H1 (cell line): ENCODE data around the gene CPED1. TPM values are rescaled to one million over a fixed set of nuclear protein-coding genes. Genes with fewer than 3 reads are reported as not detected.

Experiments used
- CTCF ChIA-PET: fragments of 300-600 bp; sonication (Branson Sonifier 250); formaldehyde crosslinking; loops from one replicate; lab custom pipeline; 2021; ENCODE audit not compliant: partially characterized antibody; lab: Charles Lee
- POLR2A ChIA-PET: fragments of 300-600 bp; sonication (Branson Sonifier 250); formaldehyde crosslinking; loops from one replicate; lab custom pipeline; 2021; ENCODE audit warnings: inconsistent platforms; ENCODE audit not compliant: partially characterized antibody; lab: Charles Lee
- DNase-seq, 2 experiments: peaks; one replicate each; pipeline versions ENCODE4 v3.0.0 to v3.0.0-alpha.2; 2010 to 2022; ENCODE audit warnings: low spot score in 2 of 2, low read depth in 1 of 2, mixed read lengths in 1 of 2
- FAIRE-seq: peaks from 2 replicates; lab custom pipeline; 2011; peaks lifted over from hg19 to GRCh38; lab: Jason Lieb, UNC
- H2AFZ ChIP-seq: 2 replicates; pipeline ENCODE4 v1.8.1; 2012; ENCODE audit warnings: low read length, inconsistent platforms
- H2AK5ac ChIP-seq: 2 replicates; pipeline ENCODE4 v1.6.1; 2013; ENCODE audit warnings: low read depth, low read length
- H2BK120ac ChIP-seq: replicated peaks from 2 replicates; pipeline ENCODE3; 2013; ENCODE audit warnings: low read depth, low read length, inconsistent platforms
- H2BK12ac ChIP-seq: 2 replicates; pipeline ENCODE4 v1.6.1; 2013; ENCODE audit warnings: low read depth, low read length
- H2BK15ac ChIP-seq: 2 replicates; pipeline ENCODE4 v1.6.1; 2013; ENCODE audit warnings: low read length
- H2BK20ac ChIP-seq: 2 replicates; pipeline ENCODE4 v1.6.1; 2013; ENCODE audit warnings: low read length
- H2BK5ac ChIP-seq: 2 replicates; pipeline ENCODE4 v1.6.1; 2013; ENCODE audit warnings: low read depth, low read length
- H3K14ac ChIP-seq: 2 replicates; pipeline ENCODE4 v1.6.1; 2013; ENCODE audit warnings: inconsistent platforms; ENCODE audit not compliant: insufficient read length
- H3K18ac ChIP-seq: 2 replicates; pipeline ENCODE4 v1.6.1; 2013; ENCODE audit warnings: low read length; ENCODE audit errors: extremely low read depth
- H3K23ac ChIP-seq: 2 replicates; pipeline ENCODE4 v1.6.1; 2013; ENCODE audit warnings: inconsistent platforms; ENCODE audit not compliant: insufficient read length
- H3K23me2 ChIP-seq: 2 replicates; pipeline ENCODE4 v1.6.1; 2013; ENCODE audit warnings: low read depth, low read length
- H3K27ac ChIP-seq: 2 replicates; pipeline ENCODE4 v1.6.1; 2011; ENCODE audit warnings: low read depth, low read length, inconsistent platforms
- H3K27me3 ChIP-seq, 4 experiments: replicated peaks in 1 of 4; 1 replicate in 1 of 4; 2 replicates in 3 of 4; pipeline versions ENCODE4 v1.6.1 to v1.8.1; 2011 to 2013; ENCODE audit warnings: low read length in 3 of 4, mild to moderate bottlenecking in 3 of 4, inconsistent platforms in 2 of 4, mixed read lengths in 2 of 4, moderate library complexity in 1 of 4; ENCODE audit not compliant: control insufficient read depth in 3 of 4, insufficient read depth in 3 of 4; ENCODE audit errors: extremely low read depth in 1 of 4
- H3K36me3 ChIP-seq, 4 experiments: 2 replicates each; pipeline versions ENCODE4 v1.6.1 to v1.8.1; 2011 to 2013; ENCODE audit warnings: mild to moderate bottlenecking in 4 of 4, low read length in 3 of 4, moderate library complexity in 2 of 4, control low read depth in 1 of 4, inconsistent platforms in 1 of 4; ENCODE audit not compliant: insufficient read depth in 4 of 4, control insufficient read depth in 2 of 4
- H3K4ac ChIP-seq: replicated peaks from 2 replicates; pipeline ENCODE3; 2013; ENCODE audit warnings: low read length, low read depth, mixed read lengths, inconsistent platforms; ENCODE audit not compliant: insufficient read length
- H3K4me1 ChIP-seq, 4 experiments: replicated peaks in 1 of 4; 1 replicate in 1 of 4; 2 replicates in 3 of 4; pipeline versions ENCODE4 v1.6.1 to v1.8.1; 2011 to 2013; ENCODE audit warnings: low read length in 3 of 4, inconsistent platforms in 2 of 4, mixed read lengths in 1 of 4; ENCODE audit not compliant: insufficient read depth in 4 of 4, control insufficient read depth in 3 of 4
- H3K4me2 ChIP-seq, 2 experiments: 2 replicates each; pipeline versions ENCODE4 v1.6.1 to v1.8.1; 2011 to 2013; ENCODE audit warnings: low read depth in 2 of 2, low read length in 2 of 2, control low read depth in 1 of 2, inconsistent platforms in 1 of 2, mild to moderate bottlenecking in 1 of 2; ENCODE audit not compliant: insufficient read depth in 1 of 2
- H3K4me3 ChIP-seq, 4 experiments: fragments of 200-600, 300-600 bp in 1 of 4; sonication (generic), shearing (Covaris generic), sonication (Bioruptor Twin) in 1 of 4; 2 replicates each; pipeline versions ENCODE4 v1.5.1 to v1.8.1; 2011 to 2016; ENCODE audit warnings: low read length in 4 of 4, low read depth in 3 of 4, control low read depth in 2 of 4, inconsistent platforms in 2 of 4, mild to moderate bottlenecking in 2 of 4, mixed read lengths in 1 of 4, moderate library complexity in 1 of 4; ENCODE audit not compliant: insufficient read depth in 2 of 4; ENCODE audit errors: extremely low read depth in 1 of 4
- H3K56ac ChIP-seq: replicated peaks from 2 replicates; pipeline ENCODE3; 2013; ENCODE audit warnings: low read depth, mild to moderate bottlenecking, mixed read lengths, low read length, inconsistent platforms; ENCODE audit not compliant: insufficient read length
- H3K79me1 ChIP-seq: 2 replicates; pipeline ENCODE4 v1.6.1; 2013; ENCODE audit warnings: low read depth, low read length, control low read depth
- H3K79me2 ChIP-seq, 2 experiments: 2 replicates each; pipeline versions ENCODE4 v1.6.1 to v1.8.1; 2012 to 2013; ENCODE audit warnings: low read length in 2 of 2, mild to moderate bottlenecking in 2 of 2, inconsistent platforms in 1 of 2; ENCODE audit not compliant: insufficient read depth in 2 of 2, control insufficient read depth in 1 of 2
- H3K9ac ChIP-seq, 4 experiments: replicated peaks in 1 of 4; 1 replicate in 1 of 4; 2 replicates in 3 of 4; pipeline versions ENCODE4 v1.6.1 to v1.8.1; 2011 to 2013; ENCODE audit warnings: low read depth in 3 of 4, low read length in 3 of 4, control low read depth in 2 of 4, mild to moderate bottlenecking in 2 of 4, moderate library complexity in 2 of 4, inconsistent platforms in 1 of 4; ENCODE audit errors: extremely low read depth in 1 of 4
- H3K9me3 ChIP-seq, 2 experiments: 2 replicates each; pipeline versions ENCODE4 v1.6.1 to v1.8.1; 2012 to 2013; ENCODE audit warnings: mild to moderate bottlenecking in 2 of 2, moderate library complexity in 2 of 2, control low read depth in 1 of 2, inconsistent platforms in 1 of 2, low read depth in 1 of 2, low read length in 1 of 2, mixed read lengths in 1 of 2; ENCODE audit not compliant: insufficient read depth in 2 of 2
- H4K20me1 ChIP-seq, 2 experiments: replicated peaks in 1 of 2; 2 replicates each; pipeline versions ENCODE3 to v1.8.1; 2011 to 2013; ENCODE audit warnings: inconsistent platforms in 2 of 2, low read length in 2 of 2, mild to moderate bottlenecking in 1 of 2; ENCODE audit not compliant: insufficient read depth in 2 of 2, control insufficient read depth in 1 of 2
- H4K5ac ChIP-seq: 2 replicates; pipeline ENCODE4 v1.6.1; 2013; ENCODE audit warnings: low read length, low read depth, mixed read lengths, inconsistent platforms; ENCODE audit not compliant: insufficient read length
- H4K8ac ChIP-seq: 2 replicates; pipeline ENCODE4 v1.8.0; 2013; ENCODE audit warnings: mild to moderate bottlenecking, moderate library complexity, low read length, inconsistent platforms; ENCODE audit not compliant: insufficient read depth; ENCODE audit errors: extremely low read depth
- H4K91ac ChIP-seq: replicated peaks from 2 replicates; pipeline ENCODE3; 2013; ENCODE audit warnings: low read length, mixed read lengths, inconsistent platforms; ENCODE audit not compliant: insufficient read length
- EGR1 ChIP-seq: IDR thresholded peaks from 2 replicates; pipeline ENCODE4 v1.6.1; 2011; ENCODE audit warnings: low read depth, low read length, borderline replicate concordance
- KDM1A ChIP-seq: fragments of 200-600, 300-600 bp; sonication (generic); IDR thresholded peaks from 2 replicates; pipeline ENCODE4 v1.7.1; 2016; ENCODE audit warnings: mild to moderate bottlenecking, low read length, borderline replicate concordance
- RNF2 ChIP-seq: fragments of 200-900, 300-1000 bp; sonication (generic); IDR thresholded peaks from 2 replicates; pipeline ENCODE4 v1.7.1; 2016; ENCODE audit warnings: borderline replicate concordance, low read depth, mild to moderate bottlenecking, antibody characterized with exemption, low read length; ENCODE audit not compliant: poor library complexity, severe bottlenecking; ENCODE audit errors: missing control alignments
- SUZ12 ChIP-seq: fragments of 200-600 bp; sonication (generic); IDR thresholded peaks from 2 replicates; pipeline ENCODE4 v1.6.1; 2012; ENCODE audit warnings: mild to moderate bottlenecking, inconsistent platforms, low read length, moderate library complexity, mixed read lengths
- YY1 ChIP-seq: IDR thresholded peaks from 2 replicates; pipeline ENCODE4 v1.6.1; 2011; ENCODE audit warnings: low read depth, mild to moderate bottlenecking, low read length
- WGBS, 2 experiments: shearing (Covaris generic) in 1 of 2; methylation state at CpG; one replicate each; pipeline versions ENCODE4 v1.1.6 to v1.1.7; 2013 to 2015; ENCODE audit warnings: low lambda C conversion rate in 2 of 2, mixed read lengths in 2 of 2, inconsistent platforms in 1 of 2, low coverage in 1 of 2, missing lambda C conversion rate in 1 of 2; ENCODE audit not compliant: insufficient replicate concordance in 2 of 2, insufficient coverage in 1 of 2, insufficient read length in 1 of 2; ENCODE audit errors: extremely low coverage in 1 of 2, missing lambda C conversion rate in 1 of 2; 5-methylcytosine and 5-hydroxymethylcytosine counted together
- polyA plus RNA-seq, 7 experiments: library from polyadenylated mRNA; depleted of rRNA in 3 of 7; stranded (reverse) in 5 of 7; unstranded in 2 of 7; fragments of >200 nt in 5 of 7; fragments of 200-250 nt in 2 of 7; gene quantifications; 1 replicate in 5 of 7; 2 replicates in 1 of 7; 4 replicates in 1 of 7; pipeline versions ENCODE4 v1.2.1 to v1.2.3, GENCODE V29; 2011 to 2013; ENCODE audit warnings: missing spikeins in 2 of 7, mixed read lengths in 2 of 7
- total RNA-seq: library from RNA; stranded (reverse); fragmentation: NEBNext Ultra II Directional; extraction: Animal tissue kit (Norgen Biotek cat#: 25700); gene quantifications from 2 replicates; pipeline ENCODE4 v1.2.1, GENCODE V29; 2021

CPED1 gene
- total and polyA plus RNA-seq, 2 of the 8 experiments (the other 6 are each of a cell fraction or from before 2014, with no cell fraction given) = 0.08 to 0.39 TPM

DNA sequence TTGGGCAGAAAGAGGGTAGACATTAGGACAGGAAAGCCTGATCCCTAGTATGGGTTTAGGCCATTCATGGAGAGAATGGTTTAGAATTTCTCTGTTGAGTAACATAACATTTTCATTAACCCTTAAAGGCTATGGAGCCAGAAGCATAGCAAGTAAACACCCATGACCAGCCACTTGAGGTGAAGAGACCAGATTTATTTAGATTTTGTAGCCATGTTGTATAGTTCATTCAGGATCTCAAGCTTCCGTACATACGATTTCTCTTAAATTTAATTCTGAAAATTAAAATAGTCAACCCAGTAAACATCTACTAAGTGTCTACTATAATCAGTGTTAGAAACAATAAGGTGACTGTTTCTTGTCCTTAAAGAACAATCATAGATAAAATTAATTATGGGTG lies 51.5 kb downstream of the CPED1 start:
- H4K91ac ChIP-seq = no peak overlapping the region
- H3K4me3 ChIP-seq = no peak overlapping the region
- no peaks in the 10 kb centered on the region for H3K23me2 ChIP-seq
- DNase-seq (no peak), FAIRE-seq (no peak)
- no peaks in the 10 kb centered on the region for H3K27me3 ChIP-seq
- no peaks in the 10 kb centered on the region for H4K20me1 ChIP-seq
- H3K56ac ChIP-seq = no peak overlapping the region
- 94% methylated on average over 2 of the region's 2 CpGs; no CpG with 5 or more reads in 1 of the 2 experiments for WGBS, 2 experiments
- H3K18ac ChIP-seq = no peak overlapping the region
- H2AFZ ChIP-seq = no peak overlapping the region
- POLR2A ChIA-PET = no interaction called here
- H4K5ac ChIP-seq = no peak overlapping the region
- no peaks in the 10 kb centered on the region for H3K36me3 ChIP-seq
- H2BK5ac ChIP-seq = no peak overlapping the region
- H3K4me1 ChIP-seq = no peaks in the 10 kb centered on the region
- no peak overlapping the region for H2AK5ac ChIP-seq
- no peak overlapping the region for H3K4ac ChIP-seq
- no peaks in the 10 kb centered on the region for H3K79me1 ChIP-seq
- no peak overlapping the region for H2BK120ac ChIP-seq
- H2BK12ac ChIP-seq = no peak overlapping the region
- CTCF ChIA-PET = interaction anchor here (1.9 to 2.3 kb wide), 3 partner anchors 11 to 68 kb away, joined by 4 to 9 read pairs (median 6); no protein-coding TSS in a partner anchor
- no peak overlapping the region for H3K14ac ChIP-seq
- no peak overlapping the region for H2BK15ac ChIP-seq
- TF ChIP-seq SUZ12 (no peak), KDM1A (no peak), EGR1 (no peak), RNF2 (no peak), YY1 (no peak)
- H3K4me2 ChIP-seq = no peak overlapping the region
- no peak overlapping the region for H3K23ac ChIP-seq
- H3K27ac ChIP-seq = no peak overlapping the region
- H4K8ac ChIP-seq = no peak overlapping the region
- no peaks in the 10 kb centered on the region for H3K9me3 ChIP-seq
- H3K79me2 ChIP-seq = no peaks in the 10 kb centered on the region
- H3K9ac ChIP-seq = no peak overlapping the region
- H2BK20ac ChIP-seq = no peak overlapping the region
